Activated CD4-positive, alpha-beta T cell treated with anti-CD3 and anti-CD28 coated beads, Interleukin-2, amount 50 U/mL, for 1 hour (primary cell): ENCODE data around the gene SH3GL2.

Source experiments
- DNase-seq: peaks from one replicate; pipeline ENCODE4 v3.0.0-alpha.2; 2020

The SH3GL2 gene

GRCh38 chr9:17824191-17824590, 245.3 kb downstream of the SH3GL2 start:
- DNase-seq, result no peak

- DNase-seq, result no peak
Measured at GRCh38 chr9:17824616-17825264, 245.9 kb downstream of the SH3GL2 start.

- DNase-seq, result no peak
Measured at GRCh38 chr9:17825265-17825659, 246.4 kb downstream of the SH3GL2 start.

GRCh38 chr9:17829064-17829463, 250.2 kb downstream of the SH3GL2 start:
- DNase-seq, result no peak

- no peak for DNase-seq
Measured at GRCh38 chr9:17829812-17830385, 251.0 kb downstream of the SH3GL2 start.

- no peak for DNase-seq
Measured at GRCh38 chr9:17832812-17833211, 253.9 kb downstream of the SH3GL2 start.

GRCh38 chr9:17833846-17834245, 255.0 kb downstream of the SH3GL2 start:
- DNase-seq, result no peak

GRCh38 chr9:17837965-17838364, 259.1 kb downstream of the SH3GL2 start:
- DNase-seq, result no peak

- DNase-seq, result no peak
Measured at GRCh38 chr9:17839776-17840175, 260.9 kb downstream of the SH3GL2 start.

- no peak for DNase-seq
Measured at GRCh38 chr9:17843236-17843635, 264.4 kb downstream of the SH3GL2 start.
